ENCODE data around the gene MSX2. TPM values are rescaled to one million over a fixed set of nuclear protein-coding genes. Genes with fewer than 3 reads are reported as not detected.

The MSX2 gene
- total and polyA plus RNA-seq, 4 experiments from 2014 or later, result 0.30 TPM; not detected in 3

- Histone ChIP-seq H3K36me3 (ENCODE audit: insufficient read depth, low read length) (no peaks in the 10 kb centered on the region), H3K27ac (ENCODE audit: low read depth, low read length) (no peak overlapping the region), H3K4me3 (ENCODE audit: low read length in 2 of 2) (no peak overlapping the region), H3K4me1 (ENCODE audit: insufficient read depth, low read length) (no peaks in the 10 kb centered on the region), H3K27me3 (ENCODE audit: insufficient read depth, low read length) (peaks cover 26% of the 10 kb centered on the region), H3K9me3 (ENCODE audit: control insufficient read depth in 1 of 2, low read length in 2 of 2) (no peaks in the 10 kb centered on the region)
- no peak overlapping the region for H3K27ac Mint-ChIP-seq
- peaks cover 0 to 3% (median 0%) of the 10 kb centered on the region in 8 donors for H3K9me3 Mint-ChIP-seq
- H3K27me3 Mint-ChIP-seq, result peaks cover 42 to 47% of the 10 kb centered on the region in 2 donors
- no peak for DNase-seq
- ChIA-PET POLR2A (ENCODE audit: partially characterized antibody) (no interaction called here), CTCF (ENCODE audit: partially characterized antibody) (interaction anchor here (0.7 kb wide), 1 partner anchor 402 kb away, joined by 3 read pairs; no protein-coding TSS in a partner anchor)
- H3K36me3 Mint-ChIP-seq, result peaks cover 0 to 2% of the 10 kb centered on the region in 2 donors
- H3K4me3 Mint-ChIP-seq, result no peak overlapping the region
- intact Hi-C loops (cut with micrococcal nuclease), result loop anchor here (1.0 kb wide), 1 partner anchor 317 kb away; no protein-coding TSS in a partner anchor
- H3K4me1 Mint-ChIP-seq, result peaks cover 4 to 16% (median 8%) of the 10 kb centered on the region in 4 donors
Measured at GRCh38 chr5:174736777-174737176, 12.4 kb downstream of the MSX2 start.

- Histone ChIP-seq H3K36me3 (ENCODE audit: insufficient read depth, low read length) (no peaks in the 10 kb centered on the region), H3K27ac (ENCODE audit: low read depth, low read length) (no peak overlapping the region), H3K27me3 (ENCODE audit: insufficient read depth, low read length) (peaks cover 26% of the 10 kb centered on the region), H3K4me1 (ENCODE audit: insufficient read depth, low read length) (no peaks in the 10 kb centered on the region), H3K9me3 (ENCODE audit: control insufficient read depth in 1 of 2, low read length in 2 of 2) (no peaks in the 10 kb centered on the region), H3K4me3 (ENCODE audit: low read length in 2 of 2) (no peak overlapping the region)
- no peak for DNase-seq
- Mint-ChIP-seq H3K27ac (no peak overlapping the region), H3K27me3 (peaks cover 42 to 47% of the 10 kb centered on the region in 2 donors), H3K4me1 (peaks cover 4 to 16% (median 8%) of the 10 kb centered on the region in 4 donors), H3K4me3 (no peak overlapping the region), H3K36me3 (peaks cover 0 to 2% of the 10 kb centered on the region in 2 donors), H3K9me3 (peaks cover 0 to 3% (median 0%) of the 10 kb centered on the region in 8 donors)
- ChIA-PET POLR2A (ENCODE audit: partially characterized antibody) (no interaction called here), CTCF (ENCODE audit: partially characterized antibody) (interaction anchor here (0.7 kb wide), 1 partner anchor 402 kb away, joined by 3 read pairs; no protein-coding TSS in a partner anchor)
- intact Hi-C loops (cut with micrococcal nuclease), result no loop called here
Measured at GRCh38 chr5:174737330-174737729, 12.9 kb downstream of the MSX2 start.

GRCh38 chr5:174741352-174741751 lies 17.0 kb downstream of the MSX2 start:
- CTCF ChIA-PET (ENCODE audit: partially characterized antibody), result interaction anchor here (1.1 kb wide), 1 partner anchor 322 kb away, joined by 3 read pairs; no protein-coding TSS in a partner anchor
- intact Hi-C loops (cut with micrococcal nuclease), result no loop called here

GRCh38 chr5:174744896-174745295 lies 20.5 kb downstream of the MSX2 start:
- CTCF ChIA-PET (ENCODE audit: partially characterized antibody), result no interaction called here
- no peaks in the 10 kb centered on the region for H3K27me3 ChIP-seq (ENCODE audit: insufficient read depth, low read length)
- H3K36me3 Mint-ChIP-seq, result no peaks in the 10 kb centered on the region
- H3K4me3 Mint-ChIP-seq, result no peak overlapping the region
- H3K27ac Mint-ChIP-seq, result no peak overlapping the region
- H3K27me3 Mint-ChIP-seq, result peaks cover 21 to 28% of the 10 kb centered on the region in 2 donors
- POLR2A ChIA-PET (ENCODE audit: partially characterized antibody), result no interaction called here
- H3K4me1 Mint-ChIP-seq, result no peaks in the 10 kb centered on the region
- no peak overlapping the region for H3K27ac ChIP-seq (ENCODE audit: low read depth, low read length)
- no peak overlapping the region for H3K4me3 ChIP-seq (ENCODE audit: low read length in 2 of 2)
- no peaks in the 10 kb centered on the region for H3K36me3 ChIP-seq (ENCODE audit: insufficient read depth, low read length)
- intact Hi-C loops (cut with micrococcal nuclease), result no loop called here
- no peak for DNase-seq
- no peaks in the 10 kb centered on the region for H3K9me3 ChIP-seq (ENCODE audit: control insufficient read depth in 1 of 2, low read length in 2 of 2)
- peaks cover 0 to 4% (median 2%) of the 10 kb centered on the region in 8 donors for H3K9me3 Mint-ChIP-seq
- no peaks in the 10 kb centered on the region for H3K4me1 ChIP-seq (ENCODE audit: insufficient read depth, low read length)

More at GRCh38 chr5:174741352-174741751, 17.0 kb downstream of the MSX2 start:
- Mint-ChIP-seq H3K36me3 (peaks cover 0 to under 1% of the 10 kb centered on the region in 2 donors), H3K4me3 (no peak overlapping the region), H3K9me3 (peaks cover 0 to 3% (median under 1%) of the 10 kb centered on the region in 8 donors), H3K27ac (no peak overlapping the region), H3K4me1 (peaks cover 0 to 2% (median 1%) of the 10 kb centered on the region in 4 donors), H3K27me3 (peaks cover 17 to 23% of the 10 kb centered on the region in 2 donors)
- Histone ChIP-seq H3K9me3 (ENCODE audit: control insufficient read depth in 1 of 2, low read length in 2 of 2) (no peaks in the 10 kb centered on the region), H3K4me1 (ENCODE audit: insufficient read depth, low read length) (no peaks in the 10 kb centered on the region), H3K27ac (ENCODE audit: low read depth, low read length) (no peak overlapping the region), H3K36me3 (ENCODE audit: insufficient read depth, low read length) (no peaks in the 10 kb centered on the region), H3K4me3 (ENCODE audit: low read length in 2 of 2) (no peak overlapping the region), H3K27me3 (ENCODE audit: insufficient read depth, low read length) (peaks cover under 1% of the 10 kb centered on the region)
- no peak for DNase-seq
- POLR2A ChIA-PET (ENCODE audit: partially characterized antibody), result no interaction called here

- H3K36me3 Mint-ChIP-seq, result no peaks in the 10 kb centered on the region
Measured at GRCh38 chr5:174745590-174746103, 21.3 kb downstream of the MSX2 start.

GRCh38 chr5:174750711-174751110 lies 26.3 kb downstream of the MSX2 start:
- H3K36me3 Mint-ChIP-seq, result no peaks in the 10 kb centered on the region
- H3K36me3 ChIP-seq (ENCODE audit: insufficient read depth, low read length), result no peaks in the 10 kb centered on the region
- CTCF ChIA-PET (ENCODE audit: partially characterized antibody), result interaction anchor here (0.9 to 1.0 kb wide), 2 partner anchors 31 to 424 kb away, joined by 3 read pairs; no protein-coding TSS in a partner anchor
- peaks cover 36 to 43% of the 10 kb centered on the region in 2 donors for H3K27me3 Mint-ChIP-seq
- H3K4me1 ChIP-seq (ENCODE audit: insufficient read depth, low read length), result no peaks in the 10 kb centered on the region
- H3K4me3 Mint-ChIP-seq, result no peak overlapping the region
- no peaks in the 10 kb centered on the region for H3K4me1 Mint-ChIP-seq
- H3K9me3 ChIP-seq (ENCODE audit: control insufficient read depth in 1 of 2, low read length in 2 of 2), result no peaks in the 10 kb centered on the region
- H3K27ac Mint-ChIP-seq, result no peak overlapping the region
- intact Hi-C loops (cut with micrococcal nuclease), result no loop called here
- peaks cover 12% of the 10 kb centered on the region for H3K27me3 ChIP-seq (ENCODE audit: insufficient read depth, low read length)
- peaks cover 0 to 4% (median 0%) of the 10 kb centered on the region in 8 donors for H3K9me3 Mint-ChIP-seq
- POLR2A ChIA-PET (ENCODE audit: partially characterized antibody), result no interaction called here
- no peak overlapping the region for H3K27ac ChIP-seq (ENCODE audit: low read depth, low read length)
- no peak overlapping the region for H3K4me3 ChIP-seq (ENCODE audit: low read length in 2 of 2)
- DNase-seq, result no peak

More at GRCh38 chr5:174745590-174746103, 21.3 kb downstream of the MSX2 start:
- ChIA-PET POLR2A (ENCODE audit: partially characterized antibody) (no interaction called here), CTCF (ENCODE audit: partially characterized antibody) (no interaction called here)
- H3K27me3 ChIP-seq (ENCODE audit: insufficient read depth, low read length), result no peaks in the 10 kb centered on the region
- Mint-ChIP-seq H3K9me3 (peaks cover 0 to 4% (median under 1%) of the 10 kb centered on the region in 8 donors), H3K27ac (no peak overlapping the region), H3K27me3 (peaks cover 25 to 28% of the 10 kb centered on the region in 2 donors), H3K4me1 (no peaks in the 10 kb centered on the region), H3K4me3 (no peak overlapping the region)
- no peak overlapping the region for H3K27ac ChIP-seq (ENCODE audit: low read depth, low read length)
- no peaks in the 10 kb centered on the region for H3K9me3 ChIP-seq (ENCODE audit: control insufficient read depth in 1 of 2, low read length in 2 of 2)
- no peak overlapping the region for H3K4me3 ChIP-seq (ENCODE audit: low read length in 2 of 2)
- intact Hi-C loops (cut with micrococcal nuclease), result no loop called here
- no peaks in the 10 kb centered on the region for H3K4me1 ChIP-seq (ENCODE audit: insufficient read depth, low read length)
- H3K36me3 ChIP-seq (ENCODE audit: insufficient read depth, low read length), result no peaks in the 10 kb centered on the region
- DNase-seq, result no peak

GRCh38 chr5:174751154-174752000 lies 27.0 kb downstream of the MSX2 start:
- Mint-ChIP-seq H3K9me3 (peaks cover 0 to 4% (median 0%) of the 10 kb centered on the region in 8 donors), H3K4me1 (no peaks in the 10 kb centered on the region), H3K27me3 (peaks cover 39 to 47% of the 10 kb centered on the region in 2 donors), H3K4me3 (no peak overlapping the region), H3K36me3 (no peaks in the 10 kb centered on the region), H3K27ac (no peak overlapping the region)
- Histone ChIP-seq H3K36me3 (ENCODE audit: insufficient read depth, low read length) (no peaks in the 10 kb centered on the region), H3K27ac (ENCODE audit: low read depth, low read length) (no peak overlapping the region), H3K4me1 (ENCODE audit: insufficient read depth, low read length) (no peaks in the 10 kb centered on the region), H3K4me3 (ENCODE audit: low read length in 2 of 2) (no peak overlapping the region), H3K27me3 (ENCODE audit: insufficient read depth, low read length) (peaks cover 12% of the 10 kb centered on the region), H3K9me3 (ENCODE audit: control insufficient read depth in 1 of 2, low read length in 2 of 2) (no peaks in the 10 kb centered on the region)
- ChIA-PET POLR2A (ENCODE audit: partially characterized antibody) (no interaction called here), CTCF (ENCODE audit: partially characterized antibody) (interaction anchor here (0.9 to 1.0 kb wide), 2 partner anchors 32 to 425 kb away, joined by 3 read pairs; no protein-coding TSS in a partner anchor)
- intact Hi-C loops (cut with micrococcal nuclease), result no loop called here
- DNase-seq, result no peak
